H9 (cell line): Measurements from ENCODE around the gene RLN3. TPM values are rescaled to one million over a fixed set of nuclear protein-coding genes. Genes with fewer than 3 reads are reported as not detected.

ENCODE experiments used
- DNase-seq: peaks from one replicate; pipeline ENCODE4 v3.0.0-alpha.2; 2017
- H2AFZ ChIP-seq: one replicate; pipeline ENCODE4 v1.6.1; 2013; ENCODE audit warnings: mild to moderate bottlenecking, low read length, control low read depth, moderate library complexity
- H2AK5ac ChIP-seq: 2 replicates; pipeline ENCODE4 v1.6.1; 2013; ENCODE audit warnings: low read length, control low read depth, mixed read lengths; ENCODE audit not compliant: insufficient read length
- H2BK120ac ChIP-seq: one replicate; pipeline ENCODE4 v1.6.1; 2013; ENCODE audit warnings: low read depth, mild to moderate bottlenecking, low read length, control low read depth, inconsistent platforms; ENCODE audit not compliant: poor library complexity, severe bottlenecking
- H2BK12ac ChIP-seq: 2 replicates; pipeline ENCODE4 v1.6.1; 2013; ENCODE audit warnings: low read length, control low read depth, mixed read lengths, low read depth; ENCODE audit not compliant: insufficient read length
- H2BK15ac ChIP-seq: 2 replicates; pipeline ENCODE4 v1.6.1; 2013; ENCODE audit warnings: low read depth, low read length, control low read depth
- H2BK20ac ChIP-seq: one replicate; pipeline ENCODE4 v1.6.1; 2013; ENCODE audit warnings: low read depth, mild to moderate bottlenecking, low read length, control low read depth, inconsistent platforms; ENCODE audit not compliant: poor library complexity, severe bottlenecking
- H2BK5ac ChIP-seq: 2 replicates; pipeline ENCODE4 v1.6.1; 2013; ENCODE audit warnings: low read length, control low read depth, mixed read lengths; ENCODE audit not compliant: insufficient read length
- H3K14ac ChIP-seq: 2 replicates; pipeline ENCODE4 v1.6.1; 2013; ENCODE audit warnings: low read length, control low read depth; ENCODE audit not compliant: insufficient read depth
- H3K18ac ChIP-seq: 2 replicates; pipeline ENCODE4 v1.6.1; 2013; ENCODE audit warnings: low read depth, mild to moderate bottlenecking, mixed read lengths, low read length, control low read depth; ENCODE audit not compliant: insufficient read length
- H3K23ac ChIP-seq: 2 replicates; pipeline ENCODE4 v1.6.1; 2013; ENCODE audit warnings: low read length, control low read depth, mixed read lengths, low read depth; ENCODE audit not compliant: insufficient read length
- H3K23me2 ChIP-seq: 2 replicates; pipeline ENCODE4 v1.6.1; 2013; ENCODE audit warnings: low read depth, mild to moderate bottlenecking, mixed read lengths, low read length, control low read depth; ENCODE audit not compliant: insufficient read length, poor library complexity, severe bottlenecking
- H3K27ac ChIP-seq: 2 replicates; pipeline ENCODE4 v1.5.1; 2013; ENCODE audit warnings: low read length, control low read depth, mixed read lengths, low read depth; ENCODE audit not compliant: insufficient read length
- H3K27me3 ChIP-seq: 2 replicates; pipeline ENCODE4 v1.6.1; 2013; ENCODE audit warnings: low read length, control low read depth, inconsistent platforms; ENCODE audit not compliant: insufficient read depth
- H3K4ac ChIP-seq: 2 replicates; pipeline ENCODE4 v1.6.1; 2013; ENCODE audit warnings: low read depth, mild to moderate bottlenecking, control low read depth, inconsistent platforms, low read length, moderate library complexity
- H3K4me1 ChIP-seq: 2 replicates; pipeline ENCODE4 v1.6.1; 2013; ENCODE audit warnings: low read length, control low read depth, inconsistent platforms; ENCODE audit not compliant: insufficient read depth
- H3K4me2 ChIP-seq: 2 replicates; pipeline ENCODE4 v1.6.1; 2013; ENCODE audit warnings: low read length, control low read depth, mixed read lengths; ENCODE audit not compliant: insufficient read length, insufficient read depth
- H3K56ac ChIP-seq: 2 replicates; pipeline ENCODE4 v1.6.1; 2013; ENCODE audit warnings: low read depth, mild to moderate bottlenecking, mixed read lengths, low read length, control low read depth; ENCODE audit not compliant: insufficient read length
- H3K79me1 ChIP-seq: 2 replicates; pipeline ENCODE4 v1.6.1; 2013; ENCODE audit warnings: low read depth, mild to moderate bottlenecking, moderate library complexity, low read length, control low read depth, inconsistent platforms; ENCODE audit not compliant: insufficient read depth, poor library complexity, severe bottlenecking
- H3K79me2 ChIP-seq: 2 replicates; pipeline ENCODE4 v1.6.1; 2013; ENCODE audit warnings: low read length, control low read depth, inconsistent platforms; ENCODE audit not compliant: insufficient read depth
- H3K9ac ChIP-seq: 2 replicates; pipeline ENCODE4 v1.6.1; 2013; ENCODE audit warnings: low read length, control low read depth, mixed read lengths; ENCODE audit not compliant: insufficient read length; ENCODE audit errors: extremely low read depth
- H3K9me3 ChIP-seq: one replicate; pipeline ENCODE4 v1.6.1; 2013; ENCODE audit warnings: low read depth, low read length, inconsistent platforms; ENCODE audit not compliant: control insufficient read depth
- H3T11ph ChIP-seq: one replicate; pipeline ENCODE4 v1.6.1; 2013; ENCODE audit warnings: mild to moderate bottlenecking, low read length, control low read depth, inconsistent platforms
- H4K20me1 ChIP-seq: one replicate; pipeline ENCODE4 v1.6.1; 2013; ENCODE audit not compliant: control insufficient read depth, insufficient read length, insufficient read depth
- H4K5ac ChIP-seq: 2 replicates; pipeline ENCODE4 v1.6.1; 2013; ENCODE audit warnings: low read depth, mild to moderate bottlenecking, mixed read lengths, low read length, control low read depth; ENCODE audit not compliant: insufficient read length
- H4K8ac ChIP-seq: replicated peaks from 2 replicates; pipeline ENCODE4 v1.6.1; 2013; ENCODE audit warnings: low read length, control low read depth, mixed read lengths, low read depth; ENCODE audit not compliant: insufficient read length
- H4K91ac ChIP-seq: 2 replicates; pipeline ENCODE4 v1.6.1; 2013; ENCODE audit warnings: low read depth, mild to moderate bottlenecking, moderate library complexity, mixed read lengths, low read length, control low read depth; ENCODE audit not compliant: insufficient read length
- H3K27ac Mint-ChIP-seq, 3 experiments: 2 replicates in 2 of 3; 3 replicates in 1 of 3; pipeline ENCODE4 v1.8.0; 2020 to 2021; ENCODE audit warnings: mixed read lengths in 3 of 3, mild to moderate bottlenecking in 1 of 3, moderate library complexity in 1 of 3
- H3K27me3 Mint-ChIP-seq: 2 replicates; pipeline ENCODE4 v1.8.0; 2021; ENCODE audit warnings: low read depth, mild to moderate bottlenecking, moderate library complexity, mixed read lengths
- H3K36me3 Mint-ChIP-seq, 3 experiments: 2 replicates in 2 of 3; 3 replicates in 1 of 3; pipeline ENCODE4 v1.8.0; 2020 to 2021; ENCODE audit warnings: low read depth in 3 of 3, mixed read lengths in 3 of 3; ENCODE audit not compliant: insufficient read depth in 1 of 3
- H3K4me1 Mint-ChIP-seq, 2 experiments: 2 replicates each; pipeline ENCODE4 v1.8.0; 2020; ENCODE audit warnings: mixed read lengths in 2 of 2
- H3K4me3 Mint-ChIP-seq, 2 experiments: 2 replicates in 1 of 2; 3 replicates in 1 of 2; pipeline ENCODE4 v1.8.0; 2020 to 2021; ENCODE audit warnings: mild to moderate bottlenecking in 2 of 2, mixed read lengths in 2 of 2, moderate library complexity in 1 of 2
- H3K9me3 Mint-ChIP-seq, 2 experiments: 2 replicates in 1 of 2; 3 replicates in 1 of 2; pipeline ENCODE4 v1.8.0; 2020; ENCODE audit warnings: mild to moderate bottlenecking in 2 of 2, mixed read lengths in 2 of 2, moderate library complexity in 1 of 2
- WGBS: extraction: QIAGEN DNeasy Blood & Tissue Kit; methylation state at CpG from one replicate; pipeline ENCODE4 v1.1.7; 2013; ENCODE audit warnings: missing lambda C conversion rate, low lambda C conversion rate, mixed read lengths; ENCODE audit not compliant: insufficient read length; ENCODE audit errors: extremely low coverage; 5-methylcytosine and 5-hydroxymethylcytosine counted together
- total RNA-seq: library from RNA; stranded (reverse); gene quantifications from 2 replicates; pipeline ENCODE4 v1.2.1, GENCODE V29; 2021
- TF ChIP-seq, protein P1 (sequence below): fragments of 200-600 bp; sonication (generic); conservative IDR thresholded peaks from 3 replicates; pipeline ENCODE4 v1.8.0; 2021; ENCODE audit warnings: antibody characterized with exemption, mild to moderate bottlenecking

The RLN3 gene
- total RNA-seq, 1 experiment from 2014 or later: not detected

DNA sequence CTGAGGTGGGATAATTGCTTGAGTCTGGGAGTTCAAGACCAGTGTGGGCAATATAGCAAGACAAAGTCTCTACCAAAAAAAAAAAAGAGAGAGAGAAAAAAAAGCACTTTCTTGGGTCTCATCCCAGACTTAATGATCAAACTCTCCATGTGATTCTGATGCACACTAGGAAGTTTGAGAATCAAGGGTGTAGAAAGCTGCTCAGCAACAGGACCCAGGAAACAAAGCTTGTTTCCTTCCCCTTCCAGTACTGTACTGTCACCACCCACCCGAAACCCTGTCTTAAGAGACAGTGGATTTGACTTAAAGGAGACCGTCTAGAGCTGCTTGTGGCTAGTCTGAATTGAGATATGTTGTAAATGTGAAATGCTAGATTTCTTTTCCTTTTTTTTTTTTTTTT, 50.5 kb downstream of the RLN3 start:
- WGBS: no CpG with 5 or more reads among the region's 2 CpGs
- H2AK5ac ChIP-seq: no peak overlapping the region
- no peak overlapping the region for H3K56ac ChIP-seq
- H3K36me3 Mint-ChIP-seq: no peaks in the 10 kb centered on the region
- no peak overlapping the region for H2BK12ac ChIP-seq
- no peak overlapping the region for H4K91ac ChIP-seq
- DNase-seq: no peak
- H3K4me2 ChIP-seq: no peak overlapping the region
- peaks cover 23% of the 10 kb centered on the region for H3K23me2 ChIP-seq
- no peak overlapping the region for H3K4me3 Mint-ChIP-seq
- no peak overlapping the region for H3K4ac ChIP-seq
- H3K14ac ChIP-seq: no peak overlapping the region
- H3K4me1 Mint-ChIP-seq: peaks cover 13 to 19% of the 10 kb centered on the region in 2 experiments
- H4K20me1 ChIP-seq: no peaks in the 10 kb centered on the region
- no peak overlapping the region for H2BK20ac ChIP-seq
- H3K27me3 ChIP-seq: peaks cover 7% of the 10 kb centered on the region; the same call in 1 of the 2 replicates
- H3K4me1 ChIP-seq: no peaks in the 10 kb centered on the region; the same call in 1 of the 2 replicates
- TF ChIP-seq, protein P1, sequence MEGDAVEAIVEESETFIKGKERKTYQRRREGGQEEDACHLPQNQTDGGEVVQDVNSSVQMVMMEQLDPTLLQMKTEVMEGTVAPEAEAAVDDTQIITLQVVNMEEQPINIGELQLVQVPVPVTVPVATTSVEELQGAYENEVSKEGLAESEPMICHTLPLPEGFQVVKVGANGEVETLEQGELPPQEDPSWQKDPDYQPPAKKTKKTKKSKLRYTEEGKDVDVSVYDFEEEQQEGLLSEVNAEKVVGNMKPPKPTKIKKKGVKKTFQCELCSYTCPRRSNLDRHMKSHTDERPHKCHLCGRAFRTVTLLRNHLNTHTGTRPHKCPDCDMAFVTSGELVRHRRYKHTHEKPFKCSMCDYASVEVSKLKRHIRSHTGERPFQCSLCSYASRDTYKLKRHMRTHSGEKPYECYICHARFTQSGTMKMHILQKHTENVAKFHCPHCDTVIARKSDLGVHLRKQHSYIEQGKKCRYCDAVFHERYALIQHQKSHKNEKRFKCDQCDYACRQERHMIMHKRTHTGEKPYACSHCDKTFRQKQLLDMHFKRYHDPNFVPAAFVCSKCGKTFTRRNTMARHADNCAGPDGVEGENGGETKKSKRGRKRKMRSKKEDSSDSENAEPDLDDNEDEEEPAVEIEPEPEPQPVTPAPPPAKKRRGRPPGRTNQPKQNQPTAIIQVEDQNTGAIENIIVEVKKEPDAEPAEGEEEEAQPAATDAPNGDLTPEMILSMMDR: no peak
- no peak overlapping the region for H3T11ph ChIP-seq
- H2BK120ac ChIP-seq: no peak overlapping the region
- no peaks in the 10 kb centered on the region for H3K9me3 Mint-ChIP-seq
- no peak overlapping the region for H3K27ac ChIP-seq
- no peak overlapping the region for H2AFZ ChIP-seq
- H3K18ac ChIP-seq: no peak overlapping the region
- H2BK15ac ChIP-seq: no peak overlapping the region
- H3K9ac ChIP-seq: no peak overlapping the region
- H3K27me3 Mint-ChIP-seq: peaks cover 46% of the 10 kb centered on the region
- H3K9me3 ChIP-seq: no peaks in the 10 kb centered on the region
- H3K23ac ChIP-seq: no peak overlapping the region
- H4K8ac ChIP-seq: no peak overlapping the region
- no peak overlapping the region for H4K5ac ChIP-seq
- H3K79me1 ChIP-seq: no peaks in the 10 kb centered on the region
- no peaks in the 10 kb centered on the region for H3K79me2 ChIP-seq
- no peak overlapping the region for H3K27ac Mint-ChIP-seq
- H2BK5ac ChIP-seq: no peak overlapping the region

Other genes starting within 250 kb of the RLN3 start
- 50.7 and 53.1 TPM in 2 replicates for gene ZSWIM4, start 232.7 kb upstream of the RLN3 start, total RNA-seq
- gene NANOS3, start 151.0 kb upstream of the RLN3 start, total RNA-seq: not detected in 2 replicates
- 4.7 and 6.7 TPM in 2 replicates for gene BRME1, start 122.0 kb upstream of the RLN3 start, total RNA-seq
- 42.7 and 48.5 TPM in 2 replicates for gene CC2D1A, start 121.9 kb upstream of the RLN3 start, total RNA-seq
- 0.68 TPM in 2 replicates for gene PODNL1, start 89.7 kb upstream of the RLN3 start, total RNA-seq
- gene DCAF15, start 75.6 kb upstream of the RLN3 start, total RNA-seq: 82.2 and 82.5 TPM in 2 replicates
- gene RFX1, start 21.8 kb upstream of the RLN3 start, total RNA-seq: 19.2 and 21.4 TPM in 2 replicates
- gene IL27RA, start 3.6 kb downstream of the RLN3 start, total RNA-seq: 13.6 and 14.6 TPM in 2 replicates
- gene PALM3, start 33.9 kb downstream of the RLN3 start, total RNA-seq: 11.5 and 13.5 TPM in 2 replicates
- gene MISP3, start 44.6 kb downstream of the RLN3 start, total RNA-seq: 0.26 and 0.72 TPM in 2 replicates
- gene C19orf67, start 57.6 kb downstream of the RLN3 start, total RNA-seq: 0.39 and 0.72 TPM in 2 replicates
- 104 and 108 TPM in 2 replicates for gene SAMD1, start 62.6 kb downstream of the RLN3 start, total RNA-seq
- 51.8 and 56.0 TPM in 2 replicates for gene PRKACA, start 89.6 kb downstream of the RLN3 start, total RNA-seq
- 46.6 and 46.8 TPM in 2 replicates for gene ASF1B, start 108.4 kb downstream of the RLN3 start, total RNA-seq
- gene ADGRL1, start 178.0 kb downstream of the RLN3 start, total RNA-seq: 116 and 117 TPM in 2 replicates